K562 (cell line): ENCODE data around the gene LCA5L. TPM values are rescaled to one million over a fixed set of nuclear protein-coding genes. Genes with fewer than 3 reads are reported as not detected.

ENCODE experiments used
- ARID1B ChIP-seq: fragments of 450-650 bp; IDR thresholded peaks from 2 replicates; pipeline ENCODE4 v1.6.1; 2016; ENCODE audit warnings: antibody characterized with exemption, mild to moderate bottlenecking, inconsistent platforms
- ATF7 ChIP-seq: fragments of 450-650 bp; IDR thresholded peaks from 2 replicates; pipeline ENCODE4 v1.7.1; 2014; ENCODE audit warnings: mild to moderate bottlenecking, moderate library complexity
- DACH1 ChIP-seq: fragments of 450-650 bp; IDR thresholded peaks from 2 replicates; pipeline ENCODE4 v1.6.1; 2018; ENCODE audit not compliant: partially characterized antibody
- ETV5 ChIP-seq: sonication (generic); formaldehyde crosslinking; IDR thresholded peaks from 2 replicates; pipeline ENCODE4 v1.4.0; 2020; ENCODE audit warnings: low read depth, mild to moderate bottlenecking, missing genetic modification reagents
- FOXP1 ChIP-seq: sonication (generic); formaldehyde crosslinking; IDR thresholded peaks from 2 replicates; pipeline ENCODE4 v1.8.0; 2022; ENCODE audit warnings: mild to moderate bottlenecking, missing genetic modification reagents
- GABPB2 ChIP-seq: fragments of 250-450 bp; sonication (Bioruptor Pico); conservative IDR thresholded peaks from 2 replicates; pipeline ENCODE4 v1.5.1; 2021; ENCODE audit warnings: mild to moderate bottlenecking
- GATAD2A ChIP-seq: fragments of 450-650 bp; IDR thresholded peaks from 2 replicates; pipeline ENCODE4 v1.6.1; 2017
- HDAC1 ChIP-seq, 2 experiments: fragments of 450-650 bp; IDR thresholded peaks; 2 replicates each; pipeline ENCODE4 v1.6.1; 2016 to 2017; ENCODE audit warnings: inconsistent platforms in 1 of 2, mild to moderate bottlenecking in 1 of 2, moderate library complexity in 1 of 2
- MAZ ChIP-seq, 2 experiments: fragments of 450-650 bp in 1 of 2; sonication (generic) in 1 of 2; formaldehyde crosslinking; IDR thresholded peaks in 1 of 2; conservative IDR thresholded peaks in 1 of 2; 2 replicates each; pipeline versions ENCODE4 v1.4.0 to v1.5.0; 2020; ENCODE audit warnings: mild to moderate bottlenecking in 1 of 2, missing genetic modification reagents in 1 of 2
- MYNN ChIP-seq, 2 experiments: sonication (generic); formaldehyde crosslinking in 1 of 2; IDR thresholded peaks; 2 replicates each; pipeline versions ENCODE4 v1.5.0 to v1.6.1; 2016 to 2020; ENCODE audit warnings: antibody characterized with exemption in 1 of 2, missing genetic modification reagents in 1 of 2
- NBN ChIP-seq: fragments of 450-650 bp; IDR thresholded peaks from 2 replicates; pipeline ENCODE4 v1.6.1; 2016; ENCODE audit warnings: low read depth, mild to moderate bottlenecking
- PHF8 ChIP-seq: fragments of 200-600 bp; sonication (generic); IDR thresholded peaks from 2 replicates; pipeline ENCODE4 v1.6.1; 2012; ENCODE audit warnings: mixed run types, mild to moderate bottlenecking, inconsistent platforms, low read length, moderate library complexity, borderline replicate concordance
- RFX5 ChIP-seq: IDR thresholded peaks from 2 replicates; pipeline ENCODE4 v1.6.1; 2011; ENCODE audit warnings: low read depth, mild to moderate bottlenecking, improper control_type of control experiment, low read length
- RHOXF2B ChIP-seq: fragments of 250-450 bp; sonication (Bioruptor Pico); conservative IDR thresholded peaks from 2 replicates; pipeline ENCODE4 v1.5.1; 2021
- RUNX1 ChIP-seq: sonication (generic); IDR thresholded peaks from 2 replicates; pipeline ENCODE4 v1.6.1; 2016; ENCODE audit warnings: antibody characterized with exemption, low read depth
- SMARCB1 ChIP-seq: IDR thresholded peaks from 2 replicates; pipeline ENCODE4 v1.6.1; 2011; ENCODE audit warnings: improper control_type of control experiment, low read depth; ENCODE audit not compliant: insufficient read length
- SPI1 ChIP-seq: IDR thresholded peaks from 2 replicates; pipeline ENCODE4 v1.6.1; 2011; ENCODE audit warnings: low read depth, low read length, control low read depth, borderline replicate concordance
- ZNF354B ChIP-seq: fragments of 250-450 bp; sonication (Bioruptor Pico); IDR thresholded peaks from 2 replicates; pipeline ENCODE4 v1.4.0; 2020
- ZNF444 ChIP-seq: fragments of 250-450 bp; sonication (Bioruptor Pico); IDR thresholded peaks from 2 replicates; pipeline ENCODE4 v1.4.0; 2020; ENCODE audit warnings: mild to moderate bottlenecking, moderate library complexity
- ZNF780A ChIP-seq: fragments of 250-450 bp; sonication (Bioruptor Pico); IDR thresholded peaks from 2 replicates; pipeline ENCODE4 v1.5.0; 2021; ENCODE audit warnings: mild to moderate bottlenecking
- polyA plus RNA-seq, 8 experiments: library from polyadenylated mRNA; depleted of rRNA in 4 of 8; stranded (reverse) in 5 of 8; unstranded in 3 of 8; fragments of >200 nt; fragmentation: Nextera tagmentation in 2 of 8; fragmentation: Illumina TruSeq in 1 of 8; extraction: Ambion mirVana in 2 of 8; extraction: Trizol in 1 of 8; gene quantifications; 2 replicates each; pipeline versions ENCODE4 v1.2.1 to v1.2.3, GENCODE V29; 2011 to 2014; ENCODE audit warnings: inconsistent platforms in 1 of 8, missing spikeins in 1 of 8
- total RNA-seq, 7 experiments: library from RNA; depleted of rRNA in 6 of 7; stranded (reverse); fragments of >200 nt in 6 of 7; fragmentation: Illumina TruSeq in 2 of 7; extraction: Trizol in 2 of 7; gene quantifications; 2 replicates each; pipeline versions ENCODE4 v1.2.1 to v1.2.3, GENCODE V29; 2011 to 2021; ENCODE audit warnings: low replicate concordance in 1 of 7
- TF ChIP-seq, protein P1 (sequence below): fragments of 200-800 bp; sonication (Bioruptor generic); IDR thresholded peaks from 2 replicates; pipeline ENCODE4 v1.6.1; 2016; ENCODE audit warnings: missing genetic modification characterization, missing compliant biosample characterization
- TF ChIP-seq, protein P2 (sequence below): sonication (generic); IDR thresholded peaks from 2 replicates; pipeline ENCODE4 v1.6.1; 2016
- TF ChIP-seq, protein P3 (sequence below): fragments of 450-650 bp; formaldehyde crosslinking; conservative IDR thresholded peaks from 2 replicates; pipeline ENCODE4 v1.4.0; 2022; ENCODE audit warnings: mild to moderate bottlenecking, missing genetic modification characterization
- TF ChIP-seq, protein P4 (sequence below): fragments of 250-450 bp; sonication (Bioruptor Pico); IDR thresholded peaks from 2 replicates; pipeline ENCODE4 v1.9.0; 2021; ENCODE audit warnings: mild to moderate bottlenecking

LCA5L gene
- total and polyA plus RNA-seq, 9 of the 15 experiments (the other 6 are each of a cell fraction or from before 2014, with no cell fraction given) = 1.8 to 4.9 (median 3.8) TPM

DNA sequence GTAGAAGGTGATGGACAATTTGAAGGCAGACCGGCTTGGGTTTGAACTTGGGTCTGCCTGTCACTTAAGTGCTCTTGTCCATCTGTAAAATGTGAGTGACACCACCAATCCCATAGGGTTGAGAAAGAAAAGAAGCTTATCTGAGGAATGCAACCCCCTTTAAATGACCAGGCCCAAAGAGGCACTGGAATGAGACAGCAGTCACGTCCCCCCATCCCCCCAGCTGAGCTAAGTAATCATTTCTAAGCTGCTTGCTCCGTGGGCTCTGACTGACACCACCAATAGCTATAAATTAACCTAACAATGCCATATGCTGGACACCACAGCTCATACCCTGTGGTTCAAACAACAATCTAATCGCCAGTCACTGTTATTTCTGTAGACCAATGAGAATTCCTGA lies 15.1 kb downstream of the LCA5L start (continued):
- peak; percentile 80 for TF ChIP-seq DACH1
- 0 out of 2 replicates have a peak, but pooled peaks have one; percentile 43 for TF ChIP-seq NBN
- peak; percentile 87 for TF ChIP-seq ARID1B
- no peak for TF ChIP-seq PHF8
- TF ChIP-seq SPI1 = no peak
- TF ChIP-seq, protein P1, sequence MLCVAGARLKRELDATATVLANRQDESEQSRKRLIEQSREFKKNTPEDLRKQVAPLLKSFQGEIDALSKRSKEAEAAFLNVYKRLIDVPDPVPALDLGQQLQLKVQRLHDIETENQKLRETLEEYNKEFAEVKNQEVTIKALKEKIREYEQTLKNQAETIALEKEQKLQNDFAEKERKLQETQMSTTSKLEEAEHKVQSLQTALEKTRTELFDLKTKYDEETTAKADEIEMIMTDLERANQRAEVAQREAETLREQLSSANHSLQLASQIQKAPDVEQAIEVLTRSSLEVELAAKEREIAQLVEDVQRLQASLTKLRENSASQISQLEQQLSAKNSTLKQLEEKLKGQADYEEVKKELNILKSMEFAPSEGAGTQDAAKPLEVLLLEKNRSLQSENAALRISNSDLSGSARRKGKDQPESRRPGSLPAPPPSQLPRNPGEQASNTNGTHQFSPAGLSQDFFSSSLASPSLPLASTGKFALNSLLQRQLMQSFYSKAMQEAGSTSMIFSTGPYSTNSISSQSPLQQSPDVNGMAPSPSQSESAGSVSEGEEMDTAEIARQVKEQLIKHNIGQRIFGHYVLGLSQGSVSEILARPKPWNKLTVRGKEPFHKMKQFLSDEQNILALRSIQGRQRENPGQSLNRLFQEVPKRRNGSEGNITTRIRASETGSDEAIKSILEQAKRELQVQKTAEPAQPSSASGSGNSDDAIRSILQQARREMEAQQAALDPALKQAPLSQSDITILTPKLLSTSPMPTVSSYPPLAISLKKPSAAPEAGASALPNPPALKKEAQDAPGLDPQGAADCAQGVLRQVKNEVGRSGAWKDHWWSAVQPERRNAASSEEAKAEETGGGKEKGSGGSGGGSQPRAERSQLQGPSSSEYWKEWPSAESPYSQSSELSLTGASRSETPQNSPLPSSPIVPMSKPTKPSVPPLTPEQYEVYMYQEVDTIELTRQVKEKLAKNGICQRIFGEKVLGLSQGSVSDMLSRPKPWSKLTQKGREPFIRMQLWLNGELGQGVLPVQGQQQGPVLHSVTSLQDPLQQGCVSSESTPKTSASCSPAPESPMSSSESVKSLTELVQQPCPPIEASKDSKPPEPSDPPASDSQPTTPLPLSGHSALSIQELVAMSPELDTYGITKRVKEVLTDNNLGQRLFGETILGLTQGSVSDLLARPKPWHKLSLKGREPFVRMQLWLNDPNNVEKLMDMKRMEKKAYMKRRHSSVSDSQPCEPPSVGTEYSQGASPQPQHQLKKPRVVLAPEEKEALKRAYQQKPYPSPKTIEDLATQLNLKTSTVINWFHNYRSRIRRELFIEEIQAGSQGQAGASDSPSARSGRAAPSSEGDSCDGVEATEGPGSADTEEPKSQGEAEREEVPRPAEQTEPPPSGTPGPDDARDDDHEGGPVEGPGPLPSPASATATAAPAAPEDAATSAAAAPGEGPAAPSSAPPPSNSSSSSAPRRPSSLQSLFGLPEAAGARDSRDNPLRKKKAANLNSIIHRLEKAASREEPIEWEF = no peak
- TF ChIP-seq ZNF780A = no peak
- peak; percentile 37; the same call in 1 of the 2 replicates for TF ChIP-seq ATF7
- TF ChIP-seq FOXP1 = no peak
- TF ChIP-seq, protein P2, sequence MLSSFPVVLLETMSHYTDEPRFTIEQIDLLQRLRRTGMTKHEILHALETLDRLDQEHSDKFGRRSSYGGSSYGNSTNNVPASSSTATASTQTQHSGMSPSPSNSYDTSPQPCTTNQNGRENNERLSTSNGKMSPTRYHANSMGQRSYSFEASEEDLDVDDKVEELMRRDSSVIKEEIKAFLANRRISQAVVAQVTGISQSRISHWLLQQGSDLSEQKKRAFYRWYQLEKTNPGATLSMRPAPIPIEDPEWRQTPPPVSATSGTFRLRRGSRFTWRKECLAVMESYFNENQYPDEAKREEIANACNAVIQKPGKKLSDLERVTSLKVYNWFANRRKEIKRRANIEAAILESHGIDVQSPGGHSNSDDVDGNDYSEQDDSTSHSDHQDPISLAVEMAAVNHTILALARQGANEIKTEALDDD = 0 out of 2 replicates have a peak, but pooled peaks have one; percentile 18
- peak; percentile 31; the same call in 1 of the 2 replicates for TF ChIP-seq MYNN (IDR thresholded peaks at IDR 0.05)
- no peak for TF ChIP-seq MYNN (CRISPR knock-in tag; IDR thresholded peaks at IDR 0.05)
- TF ChIP-seq RHOXF2B (CRISPR knock-in tag) = no peak
- TF ChIP-seq GATAD2A = peak; percentile 59; the same call in 1 of the 2 replicates
- no peak for TF ChIP-seq SMARCB1
- peak; percentile 47; the same call in 1 of the 2 replicates for TF ChIP-seq ZNF444
- no peak for TF ChIP-seq RFX5
- peak in 1 of 2 experiments; percentile 64; a peak in 2 of 4 replicates for TF ChIP-seq HDAC1 (IDR thresholded peaks at IDR 0.05)
- TF ChIP-seq, protein P3, sequence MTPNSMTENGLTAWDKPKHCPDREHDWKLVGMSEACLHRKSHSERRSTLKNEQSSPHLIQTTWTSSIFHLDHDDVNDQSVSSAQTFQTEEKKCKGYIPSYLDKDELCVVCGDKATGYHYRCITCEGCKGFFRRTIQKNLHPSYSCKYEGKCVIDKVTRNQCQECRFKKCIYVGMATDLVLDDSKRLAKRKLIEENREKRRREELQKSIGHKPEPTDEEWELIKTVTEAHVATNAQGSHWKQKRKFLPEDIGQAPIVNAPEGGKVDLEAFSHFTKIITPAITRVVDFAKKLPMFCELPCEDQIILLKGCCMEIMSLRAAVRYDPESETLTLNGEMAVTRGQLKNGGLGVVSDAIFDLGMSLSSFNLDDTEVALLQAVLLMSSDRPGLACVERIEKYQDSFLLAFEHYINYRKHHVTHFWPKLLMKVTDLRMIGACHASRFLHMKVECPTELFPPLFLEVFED (CRISPR knock-in tag) = 0 out of 2 replicates have a peak, but pooled peaks have one; percentile 32
- no peak for TF ChIP-seq MAZ (CRISPR knock-in tag; conservative IDR thresholded peaks at IDR 0.05 in 1 of 2, IDR thresholded peaks at IDR 0.05 in 1 of 2)
- TF ChIP-seq ZNF354B = no peak
- TF ChIP-seq RUNX1 = no peak
- no peak for TF ChIP-seq GABPB2 (CRISPR knock-in tag)
- TF ChIP-seq, protein P4, sequence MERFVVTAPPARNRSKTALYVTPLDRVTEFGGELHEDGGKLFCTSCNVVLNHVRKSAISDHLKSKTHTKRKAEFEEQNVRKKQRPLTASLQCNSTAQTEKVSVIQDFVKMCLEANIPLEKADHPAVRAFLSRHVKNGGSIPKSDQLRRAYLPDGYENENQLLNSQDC (CRISPR knock-in tag) = no peak
- TF ChIP-seq ETV5 (CRISPR knock-in tag) = no peak
